ENCODE results near the gene CFAP65. TPM values are rescaled to one million over a fixed set of nuclear protein-coding genes. Genes with fewer than 3 reads are reported as not detected.

CFAP65 gene
- total and polyA plus RNA-seq, 2 of the 13 experiments (the other 11 are each of a cell fraction or from before 2014, with no cell fraction given) = 0.05 TPM; not detected in 1

DNA sequence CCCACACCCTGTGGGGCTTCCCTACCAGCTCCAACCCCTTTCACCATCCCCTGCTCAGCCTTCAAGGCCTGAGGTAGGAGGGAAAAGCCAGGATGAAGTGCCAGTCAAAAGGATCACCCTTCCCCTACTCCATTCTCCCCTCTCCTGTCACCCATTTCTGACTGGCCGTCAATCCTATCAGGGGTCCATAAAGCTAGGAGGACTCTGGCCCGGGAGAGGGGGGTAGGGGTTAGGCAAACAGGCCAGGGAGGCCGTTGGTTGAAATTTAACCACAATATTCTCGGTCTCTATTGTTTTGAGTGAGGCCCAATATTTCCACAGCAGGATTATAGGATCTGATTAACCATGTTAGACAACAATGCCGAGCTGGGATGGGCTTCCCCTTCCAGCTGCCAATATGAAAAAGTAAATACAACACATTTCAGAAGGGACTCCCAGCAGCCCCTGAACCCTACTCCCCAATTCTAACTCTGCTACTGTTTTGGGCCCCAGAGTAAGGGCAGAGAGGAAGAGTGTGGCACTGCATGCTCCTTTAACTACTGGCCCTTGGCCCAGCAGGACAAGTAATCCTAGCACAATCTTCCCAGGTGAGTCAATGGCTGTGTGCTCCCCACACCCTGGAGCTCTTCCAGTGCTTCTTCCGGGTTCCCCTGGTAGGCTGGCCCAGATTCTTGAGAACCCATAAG, 30.0 kb upstream of the CFAP65 start (continued):
- TF ChIP-seq ZNF44 (CRISPR knock-in tag; IDR thresholded peaks at IDR 0.05) = no peak
- TF ChIP-seq, protein P1, sequence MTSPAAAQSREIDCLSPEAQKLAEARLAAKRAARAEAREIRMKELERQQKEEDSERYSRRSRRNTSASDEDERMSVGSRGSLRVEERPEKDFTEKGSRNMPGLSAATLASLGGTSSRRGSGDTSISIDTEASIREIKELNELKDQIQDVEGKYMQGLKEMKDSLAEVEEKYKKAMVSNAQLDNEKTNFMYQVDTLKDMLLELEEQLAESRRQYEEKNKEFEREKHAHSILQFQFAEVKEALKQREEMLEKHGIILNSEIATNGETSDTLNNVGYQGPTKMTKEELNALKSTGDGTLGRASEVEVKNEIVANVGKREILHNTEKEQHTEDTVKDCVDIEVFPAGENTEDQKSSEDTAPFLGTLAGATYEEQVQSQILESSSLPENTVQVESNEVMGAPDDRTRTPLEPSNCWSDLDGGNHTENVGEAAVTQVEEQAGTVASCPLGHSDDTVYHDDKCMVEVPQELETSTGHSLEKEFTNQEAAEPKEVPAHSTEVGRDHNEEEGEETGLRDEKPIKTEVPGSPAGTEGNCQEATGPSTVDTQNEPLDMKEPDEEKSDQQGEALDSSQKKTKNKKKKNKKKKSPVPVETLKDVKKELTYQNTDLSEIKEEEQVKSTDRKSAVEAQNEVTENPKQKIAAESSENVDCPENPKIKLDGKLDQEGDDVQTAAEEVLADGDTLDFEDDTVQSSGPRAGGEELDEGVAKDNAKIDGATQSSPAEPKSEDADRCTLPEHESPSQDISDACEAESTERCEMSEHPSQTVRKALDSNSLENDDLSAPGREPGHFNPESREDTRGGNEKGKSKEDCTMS (CRISPR knock-in tag; conservative IDR thresholded peaks at IDR 0.05) = no peak
- TF ChIP-seq, protein P2, sequence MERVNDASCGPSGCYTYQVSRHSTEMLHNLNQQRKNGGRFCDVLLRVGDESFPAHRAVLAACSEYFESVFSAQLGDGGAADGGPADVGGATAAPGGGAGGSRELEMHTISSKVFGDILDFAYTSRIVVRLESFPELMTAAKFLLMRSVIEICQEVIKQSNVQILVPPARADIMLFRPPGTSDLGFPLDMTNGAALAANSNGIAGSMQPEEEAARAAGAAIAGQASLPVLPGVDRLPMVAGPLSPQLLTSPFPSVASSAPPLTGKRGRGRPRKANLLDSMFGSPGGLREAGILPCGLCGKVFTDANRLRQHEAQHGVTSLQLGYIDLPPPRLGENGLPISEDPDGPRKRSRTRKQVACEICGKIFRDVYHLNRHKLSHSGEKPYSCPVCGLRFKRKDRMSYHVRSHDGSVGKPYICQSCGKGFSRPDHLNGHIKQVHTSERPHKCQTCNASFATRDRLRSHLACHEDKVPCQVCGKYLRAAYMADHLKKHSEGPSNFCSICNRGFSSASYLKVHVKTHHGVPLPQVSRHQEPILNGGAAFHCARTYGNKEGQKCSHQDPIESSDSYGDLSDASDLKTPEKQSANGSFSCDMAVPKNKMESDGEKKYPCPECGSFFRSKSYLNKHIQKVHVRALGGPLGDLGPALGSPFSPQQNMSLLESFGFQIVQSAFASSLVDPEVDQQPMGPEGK (CRISPR knock-in tag; IDR thresholded peaks at IDR 0.05) = peak; percentile 70
- TF ChIP-seq SMYD3 (CRISPR knock-in tag; IDR thresholded peaks at IDR 0.05) = peak; percentile 95
- TF ChIP-seq MYNN (CRISPR knock-in tag; IDR thresholded peaks at IDR 0.05; ENCODE audit: low read depth) = no peak
- TF ChIP-seq, protein P3, sequence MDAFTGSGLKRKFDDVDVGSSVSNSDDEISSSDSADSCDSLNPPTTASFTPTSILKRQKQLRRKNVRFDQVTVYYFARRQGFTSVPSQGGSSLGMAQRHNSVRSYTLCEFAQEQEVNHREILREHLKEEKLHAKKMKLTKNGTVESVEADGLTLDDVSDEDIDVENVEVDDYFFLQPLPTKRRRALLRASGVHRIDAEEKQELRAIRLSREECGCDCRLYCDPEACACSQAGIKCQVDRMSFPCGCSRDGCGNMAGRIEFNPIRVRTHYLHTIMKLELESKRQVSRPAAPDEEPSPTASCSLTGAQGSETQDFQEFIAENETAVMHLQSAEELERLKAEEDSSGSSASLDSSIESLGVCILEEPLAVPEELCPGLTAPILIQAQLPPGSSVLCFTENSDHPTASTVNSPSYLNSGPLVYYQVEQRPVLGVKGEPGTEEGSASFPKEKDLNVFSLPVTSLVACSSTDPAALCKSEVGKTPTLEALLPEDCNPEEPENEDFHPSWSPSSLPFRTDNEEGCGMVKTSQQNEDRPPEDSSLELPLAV (CRISPR knock-in tag; conservative IDR thresholded peaks at IDR 0.05; ENCODE audit: low read depth) = no peak
- no peak for TF ChIP-seq ZNF761 (CRISPR knock-in tag; conservative IDR thresholded peaks at IDR 0.05)
- TF ChIP-seq, protein P4, sequence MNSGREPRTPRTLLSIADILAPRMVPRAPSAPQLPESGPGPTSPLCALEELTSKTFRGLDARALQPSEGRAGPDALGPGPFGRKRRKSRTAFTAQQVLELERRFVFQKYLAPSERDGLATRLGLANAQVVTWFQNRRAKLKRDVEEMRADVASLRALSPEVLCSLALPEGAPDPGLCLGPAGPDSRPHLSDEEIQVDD (CRISPR knock-in tag; IDR thresholded peaks at IDR 0.05; ENCODE audit: borderline replicate concordance) = no peak
- TF ChIP-seq TOPORS (CRISPR knock-in tag; IDR thresholded peaks at IDR 0.05) = peak; percentile 43; the same call in 1 of the 2 replicates
- TF ChIP-seq, protein P5, sequence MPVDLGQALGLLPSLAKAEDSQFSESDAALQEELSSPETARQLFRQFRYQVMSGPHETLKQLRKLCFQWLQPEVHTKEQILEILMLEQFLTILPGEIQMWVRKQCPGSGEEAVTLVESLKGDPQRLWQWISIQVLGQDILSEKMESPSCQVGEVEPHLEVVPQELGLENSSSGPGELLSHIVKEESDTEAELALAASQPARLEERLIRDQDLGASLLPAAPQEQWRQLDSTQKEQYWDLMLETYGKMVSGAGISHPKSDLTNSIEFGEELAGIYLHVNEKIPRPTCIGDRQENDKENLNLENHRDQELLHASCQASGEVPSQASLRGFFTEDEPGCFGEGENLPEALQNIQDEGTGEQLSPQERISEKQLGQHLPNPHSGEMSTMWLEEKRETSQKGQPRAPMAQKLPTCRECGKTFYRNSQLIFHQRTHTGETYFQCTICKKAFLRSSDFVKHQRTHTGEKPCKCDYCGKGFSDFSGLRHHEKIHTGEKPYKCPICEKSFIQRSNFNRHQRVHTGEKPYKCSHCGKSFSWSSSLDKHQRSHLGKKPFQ (CRISPR knock-in tag; IDR thresholded peaks at IDR 0.05; ENCODE audit: insufficient replicate concordance) = no peak
- no peak for TF ChIP-seq RFX3 (CRISPR knock-in tag; IDR thresholded peaks at IDR 0.05)
- TF ChIP-seq ZNF232 (CRISPR knock-in tag; IDR thresholded peaks at IDR 0.05; ENCODE audit: borderline replicate concordance) = peak; percentile 61; the same call in 1 of the 2 replicates
- TF ChIP-seq, protein P6, sequence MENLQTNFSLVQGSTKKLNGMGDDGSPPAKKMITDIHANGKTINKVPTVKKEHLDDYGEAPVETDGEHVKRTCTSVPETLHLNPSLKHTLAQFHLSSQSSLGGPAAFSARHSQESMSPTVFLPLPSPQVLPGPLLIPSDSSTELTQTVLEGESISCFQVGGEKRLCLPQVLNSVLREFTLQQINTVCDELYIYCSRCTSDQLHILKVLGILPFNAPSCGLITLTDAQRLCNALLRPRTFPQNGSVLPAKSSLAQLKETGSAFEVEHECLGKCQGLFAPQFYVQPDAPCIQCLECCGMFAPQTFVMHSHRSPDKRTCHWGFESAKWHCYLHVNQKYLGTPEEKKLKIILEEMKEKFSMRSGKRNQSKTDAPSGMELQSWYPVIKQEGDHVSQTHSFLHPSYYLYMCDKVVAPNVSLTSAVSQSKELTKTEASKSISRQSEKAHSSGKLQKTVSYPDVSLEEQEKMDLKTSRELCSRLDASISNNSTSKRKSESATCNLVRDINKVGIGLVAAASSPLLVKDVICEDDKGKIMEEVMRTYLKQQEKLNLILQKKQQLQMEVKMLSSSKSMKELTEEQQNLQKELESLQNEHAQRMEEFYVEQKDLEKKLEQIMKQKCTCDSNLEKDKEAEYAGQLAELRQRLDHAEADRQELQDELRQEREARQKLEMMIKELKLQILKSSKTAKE (CRISPR knock-in tag; IDR thresholded peaks at IDR 0.05; ENCODE audit: borderline replicate concordance) = peak; percentile 38; the same call in 1 of the 2 replicates
- TF ChIP-seq ZNF598 (CRISPR knock-in tag; IDR thresholded peaks at IDR 0.05; ENCODE audit: borderline replicate concordance) = peak; percentile 44; the same call in 1 of the 2 replicates
- no peak for TF ChIP-seq GATAD1 (CRISPR knock-in tag; IDR thresholded peaks at IDR 0.05)
- TF ChIP-seq, protein P7, sequence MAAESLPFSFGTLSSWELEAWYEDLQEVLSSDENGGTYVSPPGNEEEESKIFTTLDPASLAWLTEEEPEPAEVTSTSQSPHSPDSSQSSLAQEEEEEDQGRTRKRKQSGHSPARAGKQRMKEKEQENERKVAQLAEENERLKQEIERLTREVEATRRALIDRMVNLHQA (CRISPR knock-in tag; IDR thresholded peaks at IDR 0.05) = no peak
- no peak for TF ChIP-seq ELF3 (CRISPR knock-in tag; IDR thresholded peaks at IDR 0.05)

Measured in HepG2 (cell line).